Myocyte (in vitro differentiated cells): ENCODE measurements around the gene OXCT1. TPM values are rescaled to one million over a fixed set of nuclear protein-coding genes. Genes with fewer than 3 reads are reported as not detected.

Source experiments
- DNase-seq: peaks from one replicate; pipeline ENCODE4 v3.0.0-alpha.2; 2012; ENCODE audit warnings: low read depth
- polyA plus RNA-seq: library from polyadenylated mRNA; unstranded; fragments of >200 nt; gene quantifications from one replicate; pipeline ENCODE4 v1.2.1, GENCODE V29; 2012; ENCODE audit warnings: missing spikeins
- total RNA-seq: library from RNA; depleted of rRNA; stranded (reverse); fragments of >200 nt; gene quantifications from 2 replicates; pipeline ENCODE4 v1.2.3, GENCODE V29; 2014

The OXCT1 gene
- total RNA-seq = 27.9 and 29.0 TPM in 2 replicates
- 34.4 TPM for polyA plus RNA-seq

DNA sequence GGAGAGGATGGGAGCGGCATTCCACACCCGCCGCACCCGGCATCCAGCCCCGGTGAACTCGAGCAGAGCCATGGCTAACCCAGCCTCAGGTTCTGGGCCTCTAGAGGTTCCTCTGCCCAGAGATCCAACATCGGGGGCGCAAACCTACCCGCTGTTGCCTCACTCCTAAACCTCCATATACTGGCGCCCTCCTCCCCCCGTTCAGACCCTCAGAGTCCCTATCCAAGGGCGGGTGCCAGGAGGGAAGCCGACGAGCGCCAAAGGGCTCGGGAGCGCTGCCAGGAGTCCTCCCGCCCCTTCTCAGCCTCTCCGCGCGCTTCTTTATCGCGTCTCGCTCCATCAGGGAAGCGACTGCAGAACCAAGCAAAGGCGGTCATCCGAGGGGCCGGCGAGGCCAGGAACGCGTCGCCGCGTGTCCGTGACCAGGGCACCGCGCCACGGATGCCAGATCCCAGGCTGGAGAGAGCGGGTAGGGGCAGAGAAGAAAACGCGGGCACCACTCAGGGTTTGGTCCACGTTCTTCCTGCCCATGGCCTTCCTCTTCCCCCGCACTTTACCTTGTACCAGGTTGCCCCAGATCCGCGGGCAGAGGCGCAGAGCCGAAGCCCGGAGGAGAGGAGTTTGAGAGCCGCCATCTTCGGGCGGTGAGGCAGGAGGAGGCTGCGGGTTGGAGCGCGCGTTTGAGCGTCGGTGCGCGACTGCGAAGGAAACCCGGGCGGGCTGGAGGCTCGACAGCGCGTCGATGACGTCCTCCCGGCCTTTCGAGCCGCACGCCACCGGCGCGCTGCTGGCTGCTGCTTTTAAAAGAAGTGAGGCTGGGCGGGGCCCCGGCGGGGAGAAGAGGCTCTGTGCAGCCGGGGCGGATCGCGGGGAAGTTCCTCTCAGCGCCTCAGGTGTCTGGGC lies at the start of gene OXCT1:
Gene OXCT1, minus strand, starts transcription at position 702 of the 903 bp plus-strand sequence. Its CDS starts 67 bp downstream, at position 635.
- peak; percentile 75 for DNase-seq

DNA sequence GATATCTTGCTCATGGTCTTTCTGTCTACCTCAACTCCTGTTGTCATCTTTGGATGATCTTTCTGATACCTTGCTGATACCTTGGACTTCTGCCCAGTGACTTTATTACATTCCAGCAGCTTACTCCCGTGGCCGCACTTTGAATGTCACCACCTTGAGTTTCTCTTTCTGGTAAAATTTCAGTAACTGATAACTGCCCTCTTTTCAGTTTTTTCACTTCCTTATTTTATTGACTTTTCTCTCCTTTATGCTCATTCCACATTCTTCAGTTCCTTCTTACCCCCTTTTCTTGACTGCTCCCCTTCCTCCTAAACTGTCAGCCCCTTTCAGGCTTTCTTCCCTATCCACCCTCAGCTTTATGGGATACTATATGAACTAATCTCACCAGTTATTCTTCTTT lies 47.9 kb upstream of the OXCT1 start:
- no peak for DNase-seq

DNA sequence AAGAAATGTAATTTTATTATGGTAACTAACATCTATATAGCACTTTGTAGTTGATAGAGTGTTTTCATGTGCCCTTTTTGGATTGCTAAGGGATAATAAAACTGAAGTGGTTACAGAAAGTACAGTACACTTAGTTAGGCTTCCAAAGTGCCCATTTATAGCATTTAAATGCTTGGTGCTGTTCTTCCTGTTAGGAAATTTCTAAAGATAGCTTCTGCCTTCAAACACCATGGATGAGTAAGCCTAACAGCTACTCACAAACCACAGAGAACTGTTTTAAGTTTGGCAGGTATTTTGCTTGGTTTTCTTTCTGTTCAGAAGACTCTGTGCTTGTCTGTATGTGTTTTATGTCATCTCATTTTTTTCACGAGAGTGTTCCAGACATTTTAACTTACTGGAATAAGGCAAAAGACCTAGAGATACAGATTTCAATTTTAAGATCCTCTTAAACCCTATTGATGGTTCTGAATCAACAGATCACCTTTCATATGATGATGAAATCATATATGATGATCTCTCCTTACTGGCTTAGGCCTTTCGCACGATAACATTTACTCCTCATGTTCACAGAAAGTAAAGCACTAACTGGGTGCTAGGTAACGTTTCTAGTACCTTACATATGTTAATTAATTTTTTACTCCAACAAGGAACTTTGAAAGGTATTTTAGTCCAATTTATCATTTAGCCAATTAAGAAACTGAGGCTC lies 38.3 kb upstream of the OXCT1 start:
- DNase-seq = peak; percentile 77

DNA sequence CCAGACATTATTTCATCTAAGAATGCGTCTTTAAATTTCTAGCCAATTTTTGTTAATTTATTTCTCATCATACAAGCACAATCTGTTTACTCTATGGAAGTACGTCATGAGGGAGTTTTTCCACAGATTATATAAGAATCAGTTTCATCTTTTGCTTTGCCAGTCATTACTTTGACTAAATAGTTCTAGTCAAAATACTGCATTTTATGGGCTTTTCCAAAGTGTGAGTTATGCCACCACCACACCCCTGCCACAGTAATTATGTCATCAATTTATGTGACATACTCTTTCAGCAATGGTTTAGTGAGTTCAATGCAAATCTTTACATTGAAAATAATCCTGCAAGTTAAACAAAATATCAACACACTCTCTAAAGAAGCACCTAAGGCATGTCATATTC lies 35.9 kb upstream of the OXCT1 start:
- no peak for DNase-seq

DNA sequence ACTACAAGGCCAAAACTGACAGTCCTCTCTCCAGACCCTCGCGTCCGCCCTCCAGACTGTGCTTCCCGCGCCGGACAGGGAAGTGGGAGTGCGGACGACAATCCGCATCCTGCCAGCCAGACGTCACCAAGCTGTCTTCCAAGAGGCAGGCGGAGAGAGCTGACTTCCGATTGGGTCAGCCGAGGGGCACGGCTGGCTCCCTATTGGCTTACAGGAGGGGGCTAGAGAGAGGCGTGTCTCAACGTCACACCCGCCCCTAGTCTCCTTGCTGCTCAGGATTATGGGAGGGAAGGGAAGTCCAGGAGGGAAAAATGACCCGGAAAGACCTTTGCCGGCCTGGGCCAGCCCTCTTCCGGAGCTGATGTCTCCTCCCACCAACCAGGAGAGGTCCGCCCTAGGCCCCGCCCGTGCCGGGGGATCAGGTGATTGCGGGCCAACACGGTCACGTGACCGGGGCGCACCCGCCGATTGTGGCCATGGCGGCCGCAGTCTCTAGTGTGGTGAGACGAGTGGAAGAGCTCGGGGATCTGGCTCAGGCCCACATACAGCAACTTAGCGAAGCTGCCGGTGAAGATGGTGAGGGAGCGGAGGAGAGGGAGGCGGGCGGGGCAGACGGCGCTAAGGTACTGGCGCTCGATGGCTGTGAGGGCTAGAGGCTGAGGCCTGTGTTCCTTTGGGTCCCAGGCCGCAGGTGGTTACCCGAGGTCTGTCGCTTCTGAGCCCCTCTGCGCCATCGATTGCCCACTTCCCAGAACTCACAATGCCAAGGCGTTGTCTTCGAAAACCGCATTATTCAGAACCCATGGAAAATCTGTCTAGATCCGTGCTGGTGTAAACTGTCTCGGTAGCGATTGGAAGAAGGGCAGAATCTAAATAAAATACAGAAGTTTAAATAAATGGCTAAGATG lies 33.9 kb upstream of the OXCT1 start, which contains the start of gene RIMOC1:
Gene RIMOC1, plus strand, starts transcription at position 453 of the 908 bp plus-strand sequence. Its CDS starts 24 bp downstream, at position 477.
- DNase-seq = peak; percentile 100

DNA sequence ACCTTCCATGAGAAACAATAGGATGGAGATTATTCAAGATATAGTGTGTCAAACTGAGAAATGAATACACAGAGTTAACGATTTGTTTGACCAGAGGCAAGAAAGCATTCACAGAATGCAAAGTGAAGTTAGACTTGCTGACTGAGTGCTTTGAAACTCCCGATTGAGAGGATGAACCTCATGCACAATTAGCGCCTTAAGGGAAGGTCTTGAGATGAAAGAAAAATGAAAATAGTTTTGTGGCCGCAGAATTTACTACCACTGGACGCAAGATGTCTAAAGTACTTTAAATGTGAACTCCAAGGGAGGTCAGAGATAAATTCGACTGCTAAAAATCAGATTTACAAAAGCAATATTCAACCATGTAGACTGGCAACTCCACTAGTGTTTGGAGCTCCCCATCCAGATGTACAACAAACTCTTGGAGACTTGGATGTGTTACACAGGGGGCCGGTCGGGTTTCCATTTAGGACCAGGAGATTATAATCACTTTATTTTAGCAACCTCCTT lies 33.2 kb upstream of the OXCT1 start:
- no peak for DNase-seq

DNA sequence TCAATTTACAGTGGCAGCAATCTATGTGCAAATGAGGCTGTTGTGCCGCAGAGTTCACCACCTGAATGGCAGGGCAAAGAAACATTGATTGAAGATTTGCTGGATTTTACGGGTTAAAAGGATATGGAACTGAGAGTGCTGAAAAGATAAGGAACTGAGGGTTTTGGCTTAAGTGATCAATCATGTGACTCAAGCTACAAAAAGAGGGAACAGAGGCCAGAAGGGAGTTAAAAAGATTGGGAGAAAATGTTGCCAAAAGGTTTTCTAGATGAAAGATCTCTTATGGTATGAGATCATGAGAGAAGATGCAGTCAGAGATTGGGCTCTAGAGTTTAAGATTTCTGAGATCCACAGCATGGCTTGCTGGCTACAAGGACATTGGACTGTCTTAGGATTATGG lies 26.0 kb upstream of the OXCT1 start:
- DNase-seq = no peak

DNA sequence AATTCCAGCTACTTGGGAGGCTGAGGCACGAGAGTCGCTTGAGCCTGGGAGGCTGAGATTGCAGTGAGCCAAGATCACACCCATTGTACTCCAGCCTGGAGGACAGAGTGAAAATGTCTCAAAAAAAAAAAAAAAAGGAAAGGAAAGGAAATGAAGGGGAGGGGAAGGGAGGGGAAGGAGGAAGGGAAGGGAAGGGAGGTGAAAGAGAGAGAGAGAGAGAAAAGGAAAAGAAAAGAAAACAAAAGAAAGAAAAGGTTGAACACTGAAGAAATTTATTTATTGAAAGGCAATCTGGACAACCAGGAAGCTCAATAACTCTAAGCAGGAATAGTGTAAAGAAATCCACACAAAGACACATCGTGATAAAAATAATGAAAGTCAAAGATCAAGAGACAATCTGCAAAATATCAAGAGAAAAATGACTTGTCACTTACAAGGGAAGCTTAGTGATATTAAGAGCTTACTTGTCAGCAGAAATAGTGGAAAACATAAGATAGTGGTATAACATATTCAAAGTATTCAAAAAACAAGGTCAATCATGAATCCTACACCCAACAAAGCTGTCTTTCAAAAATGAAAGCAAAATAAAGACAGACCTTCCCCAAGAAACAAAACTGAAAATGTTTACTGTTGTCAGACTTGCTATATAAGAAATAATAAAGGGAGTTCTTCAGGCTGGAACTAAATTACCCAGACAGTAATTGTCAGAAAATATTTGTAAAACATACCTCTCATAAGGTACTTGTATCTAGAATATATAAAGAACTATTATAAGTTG lies 23.0 kb upstream of the OXCT1 start:
- no peak for DNase-seq

DNA sequence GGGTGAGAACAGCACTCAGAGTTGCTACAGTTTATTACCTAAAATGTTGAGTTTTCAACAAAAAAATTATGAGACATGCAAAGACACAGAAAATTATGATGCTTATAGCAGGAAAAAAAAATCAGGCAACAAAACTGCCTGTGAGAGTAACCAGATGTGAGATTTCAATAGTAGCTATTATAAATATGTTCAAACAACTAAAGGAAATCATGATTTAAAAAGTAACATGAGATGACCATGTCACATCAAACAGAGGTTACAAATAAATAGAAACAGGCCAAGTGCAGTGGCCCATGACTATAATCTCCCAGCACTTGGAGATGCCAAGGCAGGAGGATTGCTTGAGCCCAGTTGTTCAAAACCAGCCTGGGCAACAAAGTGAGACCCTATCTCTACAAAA lies 21.8 kb upstream of the OXCT1 start:
- DNase-seq = no peak

DNA sequence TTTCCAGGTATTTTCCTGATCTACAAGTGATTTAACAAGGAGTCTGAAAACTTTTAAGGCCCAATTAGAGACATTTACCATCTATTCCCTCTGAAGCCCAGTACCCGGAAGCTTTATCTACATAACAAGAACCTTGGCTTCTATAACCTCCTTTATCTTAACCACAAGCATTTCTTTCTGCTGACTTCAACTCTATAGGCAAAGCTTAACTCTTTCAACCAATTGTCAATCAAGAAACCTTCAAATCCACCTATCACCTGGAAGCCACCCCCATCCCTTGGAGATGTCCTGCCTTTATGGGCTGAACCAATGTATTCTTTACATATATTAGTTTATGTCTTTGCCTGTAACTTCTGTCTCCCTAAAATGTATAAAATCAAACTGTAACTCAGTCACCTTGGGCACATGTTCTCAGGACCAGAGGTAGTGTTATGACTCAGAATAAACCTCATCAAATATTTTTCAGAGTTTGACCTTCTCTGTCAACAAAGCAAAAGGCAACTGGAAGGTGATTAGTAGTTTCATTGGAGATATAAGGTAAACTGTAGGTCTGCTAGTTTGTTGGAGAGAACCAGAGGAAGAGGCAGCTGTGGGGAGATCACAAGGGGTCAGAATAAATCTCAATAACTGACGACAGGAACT lies 21.0 kb upstream of the OXCT1 start:
- DNase-seq = no peak

DNA sequence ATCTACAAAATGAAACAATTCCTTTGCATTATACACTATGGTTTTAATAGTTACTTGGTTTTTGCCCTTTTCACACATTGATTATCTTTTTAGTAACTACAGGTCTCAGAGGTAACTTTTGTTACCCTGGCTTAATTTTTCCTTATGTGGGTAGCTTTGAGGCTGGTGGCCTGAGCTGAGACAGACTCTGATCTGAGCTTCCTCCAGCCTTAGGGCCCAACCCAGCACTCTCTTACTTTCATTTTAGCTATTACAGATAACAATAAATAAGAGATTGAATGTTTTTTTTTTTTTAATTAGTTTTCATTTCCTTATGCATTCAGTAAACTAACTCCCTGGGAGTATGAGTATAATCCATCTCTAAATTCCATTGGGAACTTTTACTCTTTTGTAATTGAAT lies 15.1 kb upstream of the OXCT1 start:
- DNase-seq = no peak

DNA sequence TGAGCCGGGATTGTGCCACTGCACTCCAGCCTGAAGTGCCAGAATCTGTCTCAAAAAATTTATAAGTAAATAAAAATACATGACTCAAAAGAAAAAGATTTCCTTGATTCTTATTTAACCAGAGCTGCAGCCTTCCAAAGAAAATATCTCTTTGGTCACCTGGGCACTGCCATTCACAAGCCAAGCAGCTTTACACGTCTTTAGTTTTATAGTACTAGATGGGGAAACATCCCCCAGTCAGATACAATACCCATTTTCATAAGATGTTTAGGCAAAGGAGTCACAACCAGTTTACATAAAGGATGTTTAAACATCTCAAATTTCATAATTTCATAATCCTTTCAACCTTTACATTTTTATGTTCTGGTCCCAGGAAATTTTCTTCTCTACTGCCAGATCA lies 13.7 kb upstream of the OXCT1 start:
- DNase-seq = no peak

DNA sequence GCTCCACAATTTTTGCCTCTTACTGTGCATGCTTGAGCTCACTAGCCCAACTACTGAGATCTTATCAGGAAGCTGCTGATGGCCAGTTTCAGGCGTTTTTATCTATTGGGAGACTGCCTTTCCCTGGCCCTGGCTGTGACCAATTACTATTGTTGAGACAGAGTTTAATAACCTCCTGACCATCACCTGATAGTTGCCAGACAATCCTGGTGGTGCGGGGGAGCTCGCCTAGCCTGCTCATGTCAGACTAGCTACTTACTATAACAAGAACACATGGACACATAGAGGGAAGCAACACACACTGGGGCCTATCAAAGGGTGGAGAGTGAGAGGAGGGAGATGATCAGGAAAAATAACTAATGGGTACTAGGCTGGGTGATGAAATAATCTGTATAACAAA lies 13.0 kb upstream of the OXCT1 start:
- no peak for DNase-seq

DNA sequence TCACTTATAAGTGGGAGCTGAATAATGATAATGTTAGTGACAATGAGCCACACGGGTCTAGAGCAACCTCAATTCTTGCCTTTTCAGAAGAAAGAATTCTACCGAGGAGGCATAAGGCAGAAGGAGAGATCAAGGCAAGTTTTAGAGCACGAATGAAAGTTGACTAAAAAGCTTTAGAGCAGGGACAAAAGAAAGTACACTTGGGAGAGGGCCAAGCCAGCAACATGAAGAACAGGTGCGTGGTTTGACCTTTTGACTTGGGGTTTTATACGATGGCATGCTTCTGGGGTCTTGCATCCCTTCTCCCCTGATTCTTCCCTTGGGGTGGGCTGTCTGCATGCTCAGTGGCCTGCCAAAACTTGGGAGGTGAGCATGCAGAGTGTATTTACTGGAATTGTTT lies 12.5 kb upstream of the OXCT1 start:
- no peak for DNase-seq

DNA sequence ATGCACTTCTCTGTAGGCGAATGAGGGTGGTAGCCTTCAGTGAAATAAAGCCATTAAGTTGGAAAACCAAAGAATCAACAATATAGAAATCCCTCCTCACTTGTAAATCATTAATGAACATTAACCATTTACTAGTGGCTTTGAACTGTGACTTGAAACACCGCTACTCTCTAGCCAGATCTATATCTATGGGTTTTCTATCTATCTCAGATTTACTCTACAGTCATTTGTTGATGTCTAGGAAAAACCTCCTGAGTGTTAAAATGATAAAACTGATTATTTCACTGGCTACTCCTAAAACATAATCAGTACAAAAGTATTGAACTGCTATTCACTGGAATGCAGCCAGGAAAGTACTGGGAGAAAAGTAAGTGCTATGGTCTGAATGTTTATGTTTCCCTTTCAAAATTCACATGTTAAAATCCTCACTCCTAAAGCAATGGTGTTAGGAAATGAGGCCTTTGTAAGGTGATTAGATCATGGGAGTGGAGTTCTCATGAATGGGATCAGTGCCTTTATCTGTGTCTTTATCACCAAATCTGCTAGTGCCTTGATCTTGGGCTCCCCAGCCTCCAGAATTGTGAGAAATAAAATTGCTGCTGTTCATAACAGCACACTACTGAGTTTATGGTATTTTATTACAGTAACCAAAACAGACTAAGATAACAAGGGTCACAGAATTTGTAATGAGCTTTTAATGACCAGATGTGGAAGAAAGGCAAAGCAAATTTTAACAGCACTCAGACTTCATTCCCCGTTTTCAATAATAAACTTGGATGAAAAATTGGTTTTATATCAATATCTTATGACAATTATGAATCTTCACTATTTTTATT lies 8.6 kb upstream of the OXCT1 start:
- DNase-seq = no peak

DNA sequence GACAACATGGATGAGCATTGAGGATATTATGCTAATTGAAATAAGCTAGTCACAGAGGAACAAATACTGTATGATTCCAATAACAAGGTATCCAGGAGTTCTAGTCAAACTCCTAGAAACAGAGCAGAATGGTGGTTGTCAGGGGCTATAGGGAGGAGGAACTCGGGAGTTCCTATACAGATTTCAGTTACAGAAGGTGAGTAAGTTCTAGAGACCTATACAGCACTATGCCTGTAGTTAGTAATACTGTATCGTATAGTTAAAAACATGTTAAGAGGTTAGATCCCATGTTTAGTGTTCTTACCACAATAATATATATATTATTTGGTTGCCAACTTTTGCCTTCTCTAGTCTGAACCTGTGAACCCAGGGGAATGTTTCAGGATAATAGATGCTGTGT lies 7.9 kb upstream of the OXCT1 start:
- no peak for DNase-seq

DNA sequence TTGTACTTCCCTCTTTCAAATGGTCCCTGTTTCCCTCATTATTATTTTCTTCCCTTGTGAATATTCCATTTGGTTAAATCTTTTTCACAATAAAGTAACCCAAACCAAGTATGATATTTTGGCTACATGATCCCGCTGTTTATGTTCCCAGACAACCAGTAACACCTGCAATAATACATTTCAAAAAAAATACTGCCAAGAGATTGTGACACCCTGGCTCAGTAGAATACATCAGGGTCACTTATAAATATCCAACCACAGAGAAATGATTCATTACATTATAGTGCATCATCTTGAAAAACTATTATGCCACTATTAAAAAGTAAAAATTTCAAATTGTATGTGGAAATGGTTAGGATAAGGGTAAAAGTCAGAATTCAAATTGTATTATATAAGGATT lies 7.2 kb upstream of the OXCT1 start:
- DNase-seq = no peak

DNA sequence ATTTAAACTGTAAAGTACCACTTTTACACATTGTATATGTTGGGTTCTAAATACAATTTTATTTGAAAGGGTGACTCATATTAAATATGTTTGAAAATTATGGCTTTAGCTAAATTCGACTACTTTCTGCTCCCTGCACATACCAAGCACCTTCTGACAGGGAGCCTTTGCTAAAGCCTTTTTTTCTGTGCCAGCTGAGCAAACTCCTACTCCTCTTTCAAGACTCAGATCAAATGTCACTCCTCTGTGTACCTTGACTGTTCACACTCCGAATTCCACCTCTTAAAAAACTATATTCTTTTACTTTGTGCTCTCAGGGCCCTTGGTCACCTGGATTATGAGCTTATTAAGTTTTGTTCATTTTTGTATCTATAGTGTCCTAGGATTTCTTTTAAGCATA lies 6.5 kb upstream of the OXCT1 start:
- no peak for DNase-seq

DNA sequence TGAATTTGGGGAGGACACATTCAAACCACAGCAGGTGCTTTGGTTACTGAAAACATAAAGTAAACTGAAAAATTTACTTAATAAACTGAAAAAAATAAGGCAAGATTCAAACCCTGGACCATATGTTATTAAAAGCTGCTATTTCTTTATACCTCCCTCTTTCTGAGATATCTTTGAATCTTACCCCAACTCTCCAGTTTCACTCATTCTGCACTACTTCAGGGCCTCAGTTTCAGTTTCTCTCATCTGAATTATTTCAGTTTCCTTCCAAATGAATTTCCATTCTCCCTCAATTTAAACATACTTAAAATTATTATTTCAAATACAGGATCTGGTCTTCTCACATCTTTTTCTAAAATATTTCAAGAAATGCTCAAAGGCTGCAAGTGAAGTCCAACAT lies 4.9 kb upstream of the OXCT1 start:
- DNase-seq = no peak
